ENCODE data around the gene JADE1. TPM values are rescaled to one million over a fixed set of nuclear protein-coding genes. Genes with fewer than 3 reads are reported as not detected.

The JADE1 gene
- polyA plus RNA-seq, 1 donor (not counting 4 experiments of a cell fraction or from before 2014, with no cell fraction given), result 2.8 TPM

- H2AFZ ChIP-seq (ENCODE audit: control insufficient read depth, low read length), result no peak overlapping the region
- DNase-seq (ENCODE audit: low read depth, low spot score), result no peak
- H3K9me3 ChIP-seq (ENCODE audit: control insufficient read depth, low read depth, low read length), result no peaks in the 10 kb centered on the region
- H3K4me2 ChIP-seq (ENCODE audit: control insufficient read depth, extremely low read depth, insufficient read depth, low read depth, low read length), result no peak overlapping the region
- dilution Hi-C loops (cut with MboI; ENCODE audit: extremely low pct_ligation_motif_present, low sequenced_read_pairs), result no loop called here
- no peaks in the 10 kb centered on the region for H3K4me1 ChIP-seq (ENCODE audit: control insufficient read depth, extremely low read depth, insufficient read depth, low read length)
- TF ChIP-seq CTCF (optimal IDR thresholded peaks at IDR 0.05 in 1 of 3, IDR thresholded peaks at IDR 0.05 in 1 of 3, conservative IDR thresholded peaks at IDR 0.05 in 1 of 3; ENCODE audit: extremely low read depth in 1 of 3, insufficient read depth in 2 of 3, low read length in 3 of 3), result no peak
- TF ChIP-seq EZH2 (IDR thresholded peaks at IDR 0.05; ENCODE audit: low read length), result no peak
- no peak overlapping the region for H3K9ac ChIP-seq (ENCODE audit: control insufficient read depth, extremely low read depth, insufficient read depth, low read length)
- no peak for FAIRE-seq
- H3K27ac ChIP-seq (ENCODE audit: control insufficient read depth, insufficient read depth, low read length), result no peak overlapping the region
- H3K4me3 ChIP-seq (ENCODE audit: control insufficient read depth in 2 of 3, extremely low read depth in 1 of 3, insufficient read depth in 2 of 3, low read depth in 1 of 3, low read length in 3 of 3), result no peak overlapping the region
- H3K36me3 ChIP-seq (ENCODE audit: control insufficient read depth in 2 of 2, extremely low read depth in 1 of 2, insufficient read depth in 2 of 2, low read length in 2 of 2), result no peaks in the 10 kb centered on the region
- H3K9me1 ChIP-seq (ENCODE audit: control insufficient read depth, extremely low read depth, insufficient read depth, low read length), result no peaks in the 10 kb centered on the region
- no peaks in the 10 kb centered on the region for H4K20me1 ChIP-seq (ENCODE audit: control insufficient read depth, extremely low read depth, insufficient read depth, low read length)
- no peaks in the 10 kb centered on the region for H3K27me3 ChIP-seq (ENCODE audit: control insufficient read depth, extremely low read depth, insufficient read depth, low read length)
- H3K79me2 ChIP-seq (ENCODE audit: control insufficient read depth, insufficient read depth, low read length), result no peaks in the 10 kb centered on the region
These were observed 26.5 kb upstream of the JADE1 start for GRCh38 chr4:128782875-128783614.

DNA sequence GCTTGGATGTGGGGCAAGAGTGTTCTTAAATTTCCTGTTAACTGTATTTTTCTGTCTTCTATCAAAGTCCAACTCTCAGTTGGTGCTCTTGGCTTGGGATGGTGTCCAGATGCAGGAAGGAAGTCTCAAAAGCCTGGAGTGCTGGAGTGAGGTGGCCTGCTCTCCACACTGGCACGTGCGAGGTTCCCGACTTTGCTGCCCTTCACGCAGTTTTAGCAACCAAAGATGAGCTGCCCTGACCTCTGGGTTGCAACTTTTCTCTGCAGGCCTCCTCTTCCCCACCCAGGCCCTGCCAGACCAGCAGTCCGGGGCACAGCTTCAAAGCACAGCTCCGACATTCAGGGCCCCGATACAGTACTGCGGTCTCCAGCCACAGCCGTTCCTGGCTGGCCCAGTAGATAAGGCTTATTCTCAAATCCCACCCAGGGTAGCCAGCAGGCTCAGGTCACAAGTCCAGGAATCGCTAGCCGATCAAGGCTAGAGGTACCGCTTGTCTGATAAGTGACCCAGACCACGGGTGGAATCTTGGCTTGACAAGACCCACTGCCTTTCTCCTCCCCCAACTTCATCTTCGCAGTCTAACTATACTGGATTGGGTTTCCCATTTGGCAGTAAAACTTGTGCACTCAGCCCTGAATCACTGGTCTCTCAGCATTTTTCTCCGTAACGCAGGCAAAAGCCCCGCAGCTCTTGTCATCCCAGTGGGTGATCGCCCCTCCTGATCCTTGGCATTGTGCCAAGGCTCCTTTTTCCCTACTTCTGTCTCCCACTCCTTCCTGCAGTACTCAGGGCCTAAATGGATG lies 21.8 kb upstream of the JADE1 start:
- DNase-seq (ENCODE audit: low read depth, low spot score) (no peak), FAIRE-seq (no peak)
- no peak overlapping the region for H3K4me2 ChIP-seq (ENCODE audit: control insufficient read depth, extremely low read depth, insufficient read depth, low read depth, low read length)
- H3K9me3 ChIP-seq (ENCODE audit: control insufficient read depth, low read depth, low read length), result no peaks in the 10 kb centered on the region
- dilution Hi-C loops (cut with MboI; ENCODE audit: extremely low pct_ligation_motif_present, low sequenced_read_pairs), result no loop called here
- no peak overlapping the region for H3K9ac ChIP-seq (ENCODE audit: control insufficient read depth, extremely low read depth, insufficient read depth, low read length)
- no peak overlapping the region for H3K27ac ChIP-seq (ENCODE audit: control insufficient read depth, insufficient read depth, low read length)
- H3K9me1 ChIP-seq (ENCODE audit: control insufficient read depth, extremely low read depth, insufficient read depth, low read length), result no peaks in the 10 kb centered on the region
- TF ChIP-seq CTCF (optimal IDR thresholded peaks at IDR 0.05 in 1 of 3, IDR thresholded peaks at IDR 0.05 in 1 of 3, conservative IDR thresholded peaks at IDR 0.05 in 1 of 3; ENCODE audit: extremely low read depth in 1 of 3, insufficient read depth in 2 of 3, low read length in 3 of 3), result no peak
- no peak for TF ChIP-seq EZH2 (IDR thresholded peaks at IDR 0.05; ENCODE audit: low read length)
- no peak overlapping the region for H2AFZ ChIP-seq (ENCODE audit: control insufficient read depth, low read length)
- no peaks in the 10 kb centered on the region for H3K36me3 ChIP-seq (ENCODE audit: control insufficient read depth in 2 of 2, extremely low read depth in 1 of 2, insufficient read depth in 2 of 2, low read length in 2 of 2)
- H3K79me2 ChIP-seq (ENCODE audit: control insufficient read depth, insufficient read depth, low read length), result no peaks in the 10 kb centered on the region
- H4K20me1 ChIP-seq (ENCODE audit: control insufficient read depth, extremely low read depth, insufficient read depth, low read length), result no peaks in the 10 kb centered on the region
- H3K4me3 ChIP-seq (ENCODE audit: control insufficient read depth in 2 of 3, extremely low read depth in 1 of 3, insufficient read depth in 2 of 3, low read depth in 1 of 3, low read length in 3 of 3), result no peak overlapping the region
- H3K27me3 ChIP-seq (ENCODE audit: control insufficient read depth, extremely low read depth, insufficient read depth, low read length), result no peaks in the 10 kb centered on the region
- no peaks in the 10 kb centered on the region for H3K4me1 ChIP-seq (ENCODE audit: control insufficient read depth, extremely low read depth, insufficient read depth, low read length)

Data from keratinocyte (primary cell).